SIG-M5 treated with dmso at 0.1 percent for 504 hours (cell line): ENCODE results near the gene TSPO.

Source experiments
- DNase-seq: peaks from one replicate; lab custom pipeline; 2025; ENCODE audit not compliant: unreplicated experiment; lab: John Stamatoyannopoulos, UW

The TSPO gene

GRCh38 chr22:43199541-43199940 is 48.2 kb downstream of the TSPO start:
- no peak for DNase-seq

DNA sequence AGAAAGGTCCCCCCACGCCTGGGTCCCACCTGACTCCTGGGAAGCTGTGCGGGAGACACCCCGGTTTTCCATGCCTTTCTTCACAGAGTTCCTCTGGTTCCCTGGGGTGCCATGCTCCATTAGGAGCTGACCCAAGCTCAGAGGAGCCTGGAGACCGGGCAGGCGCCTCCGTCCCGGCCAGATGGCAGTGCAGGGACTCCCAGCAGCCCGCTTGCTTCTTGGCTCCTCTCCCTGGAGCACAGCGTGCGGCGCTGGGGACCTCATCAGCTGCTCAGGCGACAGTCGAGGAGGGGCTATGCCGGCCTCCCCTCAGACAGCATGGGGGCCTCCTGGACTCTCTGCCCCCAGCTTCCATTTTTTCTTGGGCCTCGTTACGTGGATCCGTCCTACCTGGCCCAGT is 48.7 kb downstream of the TSPO start:
- DNase-seq: no peak

- DNase-seq: no peak
These were observed 49.2 kb downstream of the TSPO start for GRCh38 chr22:43200555-43200954.

GRCh38 chr22:43201486-43202219 is 50.3 kb downstream of the TSPO start:
- no peak for DNase-seq

DNA sequence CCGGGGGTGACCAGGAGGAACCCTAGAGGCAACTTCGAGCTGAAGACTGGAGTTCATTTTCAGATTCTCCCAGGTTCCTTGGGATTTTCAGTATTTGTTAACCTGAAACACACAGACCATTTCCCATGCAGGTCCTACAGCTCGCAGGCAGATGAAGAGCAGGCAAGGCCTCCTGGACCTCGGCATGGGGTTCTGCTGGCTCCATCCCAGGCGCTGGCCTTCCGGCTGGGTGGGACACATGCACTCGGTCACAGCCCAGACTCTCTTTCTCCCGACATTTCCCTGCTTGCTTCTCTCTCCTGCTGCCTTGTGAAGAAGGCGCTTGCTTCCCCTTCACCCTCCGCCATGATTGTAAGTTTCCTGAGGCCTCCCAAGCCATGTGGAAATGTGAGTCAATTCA is 51.0 kb downstream of the TSPO start:
- DNase-seq: no peak

- DNase-seq: no peak
These were observed 51.5 kb downstream of the TSPO start for GRCh38 chr22:43202756-43203410.

GRCh38 chr22:43203471-43203981 is 52.2 kb downstream of the TSPO start:
- no peak for DNase-seq

- no peak for DNase-seq
These were observed 53.9 kb downstream of the TSPO start for GRCh38 chr22:43205261-43205691.

DNA sequence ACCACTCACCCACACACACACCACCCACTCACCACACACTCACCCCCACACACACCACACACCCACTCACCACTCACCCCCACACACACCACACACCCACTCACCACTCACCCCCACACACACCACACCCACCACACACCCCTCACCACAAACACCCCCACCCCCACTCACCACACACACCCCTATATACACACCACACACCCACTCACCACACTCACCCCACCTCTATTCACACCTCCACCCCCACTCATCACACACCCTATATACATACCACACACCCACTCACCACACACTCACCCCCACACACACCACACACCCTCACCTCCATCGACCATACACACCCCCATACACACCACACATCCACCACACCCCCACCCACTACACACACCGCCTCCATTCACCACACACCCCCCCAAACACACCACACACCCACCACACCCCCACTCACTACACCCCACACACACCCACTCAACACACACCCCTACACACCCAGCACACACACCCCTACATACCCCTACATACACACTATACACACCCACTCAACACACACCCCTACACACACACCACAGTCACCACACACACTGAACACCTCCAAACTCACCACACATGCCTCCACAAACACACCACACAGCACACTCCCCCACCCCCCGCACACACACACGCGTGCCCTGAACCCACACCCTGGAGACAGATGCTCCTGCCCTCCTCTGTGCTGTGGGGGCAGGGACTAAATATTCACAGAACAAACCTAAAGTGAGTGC is 54.6 kb downstream of the TSPO start:
- DNase-seq: no peak

DNA sequence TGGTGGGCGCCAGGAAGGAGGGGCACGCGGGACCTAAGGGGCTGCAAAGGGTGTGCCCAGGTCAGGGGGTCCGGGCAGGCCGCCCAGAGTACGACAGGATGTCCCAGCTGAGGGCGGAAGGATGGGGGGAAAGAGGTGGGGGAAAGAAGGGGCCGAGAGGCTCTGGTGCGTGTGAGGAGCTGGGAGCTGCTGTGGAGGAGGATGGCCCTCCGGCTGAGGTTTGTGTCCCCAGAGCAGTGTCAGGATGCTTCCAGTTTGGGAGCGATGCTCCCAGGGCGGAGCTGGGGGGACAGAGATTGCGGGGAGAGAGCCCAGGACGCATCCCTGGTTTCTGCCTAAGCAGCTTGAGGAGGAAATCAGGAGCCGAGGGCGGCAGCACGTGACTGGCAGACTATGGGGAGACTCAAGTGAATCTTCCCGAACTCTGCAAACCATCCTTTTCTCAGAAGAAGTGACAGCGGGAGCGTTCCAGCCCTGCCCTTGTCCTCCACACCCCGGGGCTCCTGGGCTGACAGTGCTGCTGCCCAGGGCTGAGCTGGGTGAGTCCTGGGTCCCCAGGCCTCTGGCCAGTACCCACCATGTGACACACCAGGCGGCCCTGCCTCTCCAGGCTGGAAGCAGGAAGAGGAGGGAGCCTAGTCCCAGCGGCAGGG is 55.3 kb downstream of the TSPO start:
- DNase-seq: no peak

DNA sequence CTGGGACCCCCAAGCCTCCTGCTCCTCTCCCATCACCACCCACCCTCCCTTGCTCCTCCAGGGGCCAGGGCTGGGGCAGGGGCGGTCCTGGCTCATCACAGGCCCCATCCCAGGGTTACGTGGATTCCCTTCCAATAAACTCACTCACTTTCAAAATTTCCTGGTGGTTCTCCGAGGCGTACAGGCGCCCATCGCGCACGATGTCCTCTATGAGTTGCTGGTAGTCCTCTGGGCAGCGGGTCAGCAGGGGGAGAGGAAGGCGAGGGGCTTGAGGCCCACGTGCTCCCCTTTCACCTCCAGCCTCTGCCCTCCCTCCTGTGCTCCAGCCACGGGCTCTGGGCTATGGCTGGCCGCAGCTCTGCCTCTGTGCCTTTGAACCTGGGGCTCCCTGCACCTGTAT is 56.0 kb downstream of the TSPO start:
- DNase-seq: no peak

GRCh38 chr22:43207849-43208702 is 56.7 kb downstream of the TSPO start:
- no peak for DNase-seq

DNA sequence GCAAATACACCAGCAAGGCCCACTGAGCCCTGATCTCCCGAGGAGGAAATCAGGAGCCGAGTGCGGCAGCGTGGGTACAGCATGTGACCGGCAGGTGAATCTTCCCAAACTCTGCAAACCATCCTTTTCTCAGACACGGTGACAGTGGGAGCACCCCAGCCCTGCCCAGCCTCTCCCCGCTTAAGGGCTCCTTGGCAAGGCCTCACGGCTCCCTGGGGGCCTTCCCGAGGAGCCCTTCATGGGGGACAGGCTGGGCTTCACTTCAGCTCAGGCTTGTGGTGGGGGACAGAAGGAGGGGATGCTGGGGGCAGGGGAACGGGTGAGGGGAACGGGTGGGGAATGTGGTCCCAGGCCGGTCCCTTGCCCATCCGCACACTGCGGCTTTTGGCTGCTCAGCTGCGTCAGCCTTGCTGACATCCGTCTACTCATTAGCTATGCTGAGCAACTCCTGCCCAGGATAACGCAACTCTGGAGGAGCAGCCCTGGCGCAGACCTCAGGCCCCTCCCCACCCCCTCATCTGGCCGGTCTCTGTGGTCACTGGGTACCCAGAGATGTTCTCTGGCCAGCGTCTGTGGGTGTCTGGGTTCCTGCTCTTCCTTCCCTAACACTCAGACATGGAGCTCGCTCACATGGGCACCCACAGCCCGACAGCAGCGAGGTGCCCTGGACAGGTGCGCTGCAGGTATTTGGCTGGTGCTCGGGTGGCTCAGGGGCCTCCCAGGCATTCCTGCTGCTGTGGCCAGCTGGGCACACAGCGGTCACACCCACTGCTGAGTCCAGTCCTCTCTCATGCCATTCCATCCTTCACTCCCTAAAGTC is 57.6 kb downstream of the TSPO start:
- no peak for DNase-seq

DNA sequence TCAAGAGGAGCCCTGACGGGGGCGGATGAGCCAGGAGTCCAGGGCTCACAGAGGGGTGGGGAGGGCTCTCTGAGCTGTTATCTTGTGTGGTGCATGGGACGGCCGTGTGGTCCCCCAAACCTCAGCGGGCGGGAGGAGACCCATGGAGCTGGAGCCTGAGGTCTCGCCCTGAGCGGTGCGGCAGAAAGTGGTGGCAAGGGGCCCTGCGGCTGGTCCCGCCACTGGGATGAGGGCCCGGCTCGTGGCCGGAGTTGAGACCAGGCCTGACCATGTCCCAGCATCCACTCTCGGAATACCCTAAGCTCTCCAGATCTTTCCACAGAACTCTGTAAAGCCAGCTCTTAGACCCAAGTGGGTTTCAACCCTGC is 58.1 kb downstream of the TSPO start:
- no peak for DNase-seq

DNA sequence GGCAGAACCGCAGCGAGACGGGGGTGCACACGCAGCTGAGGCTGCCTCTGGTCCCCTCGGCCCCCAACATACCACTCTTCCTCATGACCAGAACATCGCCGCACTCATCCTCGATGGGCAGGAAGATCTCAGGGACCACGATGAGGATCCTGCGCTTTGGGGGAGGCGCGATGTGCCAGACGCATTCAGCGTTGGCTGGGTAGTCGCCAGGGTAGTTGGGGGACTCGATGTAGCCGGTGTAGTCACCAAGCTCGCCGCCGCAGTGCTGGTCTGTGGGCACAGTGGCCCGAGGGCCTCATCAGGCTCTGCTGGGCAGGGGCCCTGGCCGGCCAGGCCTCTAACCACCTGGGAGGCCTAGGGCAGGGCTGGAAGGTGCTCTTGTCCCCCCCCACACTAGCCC is 58.6 kb downstream of the TSPO start:
- DNase-seq: no peak

- DNase-seq: no peak
These were observed 59.5 kb downstream of the TSPO start for GRCh38 chr22:43210631-43211515.

DNA sequence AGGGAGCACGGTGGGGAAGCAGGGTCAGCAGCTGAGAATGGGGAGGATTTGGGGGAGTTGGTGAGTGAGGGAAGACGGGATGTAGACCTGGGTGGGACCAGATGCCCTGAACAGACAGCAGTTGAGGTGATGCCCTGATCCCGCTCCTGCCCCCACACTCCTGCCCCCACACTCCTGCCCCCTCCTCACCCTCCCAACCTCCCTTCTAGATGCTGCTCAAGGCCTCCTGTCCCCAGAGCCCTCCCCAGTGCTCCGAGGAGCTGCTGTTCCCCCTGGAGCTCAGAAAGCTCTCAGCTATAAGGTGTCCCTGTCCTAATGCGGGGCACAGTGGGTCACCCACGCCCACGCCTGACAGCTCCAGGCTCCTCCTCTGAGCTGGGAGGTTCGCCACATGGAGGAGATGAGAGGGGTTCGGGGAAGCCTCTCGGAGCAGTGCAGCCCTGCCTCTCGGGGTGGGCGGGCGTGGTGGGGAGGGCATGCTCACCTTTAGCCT is 60.6 kb downstream of the TSPO start:
- DNase-seq: no peak

- DNase-seq: no peak
These were observed 61.1 kb downstream of the TSPO start for GRCh38 chr22:43212434-43212952.
